Liver (tissue), 9 donors: ENCODE data around the gene PALB2. TPM values are rescaled to one million over a fixed set of nuclear protein-coding genes. Genes with fewer than 3 reads are reported as not detected.

Experiments used
- DNase-seq: peaks from one replicate; pipeline ENCODE4 v3.0.0-alpha.2; 2017; ENCODE audit warnings: low spot score
- H3K27ac ChIP-seq, 2 donors: one replicate each; pipeline ENCODE4 v1.7.0; 2013; ENCODE audit warnings: inconsistent platforms in 2 of 2, low read length in 2 of 2, control low read depth in 1 of 2, low read depth in 1 of 2, mild to moderate bottlenecking in 1 of 2
- H3K27me3 ChIP-seq, 4 donors: one replicate each; pipeline versions ENCODE4 v1.6.1 to v1.7.0; 2013; ENCODE audit warnings: low read length in 3 of 4, inconsistent platforms in 1 of 4, mild to moderate bottlenecking in 1 of 4, moderate library complexity in 1 of 4; ENCODE audit not compliant: control insufficient read depth in 4 of 4, insufficient read depth in 4 of 4
- H3K36me3 ChIP-seq, 4 donors: one replicate each; pipeline versions ENCODE4 v1.6.1 to v1.7.0; 2013; ENCODE audit warnings: low read length in 3 of 4, mild to moderate bottlenecking in 3 of 4, low read depth in 1 of 4, moderate library complexity in 1 of 4; ENCODE audit not compliant: control insufficient read depth in 4 of 4, insufficient read depth in 3 of 4
- H3K4me1 ChIP-seq, 4 donors: one replicate each; pipeline versions ENCODE4 v1.6.1 to v1.7.0; 2013; ENCODE audit warnings: low read length in 3 of 4, mild to moderate bottlenecking in 3 of 4, moderate library complexity in 1 of 4; ENCODE audit not compliant: control insufficient read depth in 4 of 4, insufficient read depth in 4 of 4
- H3K4me3 ChIP-seq, 3 donors: one replicate each; pipeline versions ENCODE4 v1.6.1 to v1.7.0; 2013; ENCODE audit warnings: low read length in 3 of 3, control low read depth in 1 of 3, low read depth in 1 of 3, mild to moderate bottlenecking in 1 of 3
- H3K9ac ChIP-seq, 2 donors: one replicate each; pipeline ENCODE4 v1.7.0; 2013; ENCODE audit warnings: low read length in 2 of 2, mild to moderate bottlenecking in 2 of 2, moderate library complexity in 2 of 2, control low read depth in 1 of 2, low read depth in 1 of 2
- H3K9me3 ChIP-seq, 4 donors: one replicate each; pipeline versions ENCODE4 v1.6.1 to v1.7.0; 2013; ENCODE audit warnings: low read length in 3 of 4; ENCODE audit not compliant: control insufficient read depth in 4 of 4
- EGR1 ChIP-seq, 2 donors: IDR thresholded peaks; 2 replicates each; pipeline ENCODE4 v1.6.1; 2016 to 2018; ENCODE audit warnings: antibody characterized with exemption in 2 of 2, low read depth in 2 of 2
- FOXA1 ChIP-seq: IDR thresholded peaks from 2 replicates; pipeline ENCODE4 v1.6.1; 2016; ENCODE audit warnings: antibody characterized with exemption
- GABPA ChIP-seq, 2 donors: IDR thresholded peaks in 1 of 2; conservative IDR thresholded peaks in 1 of 2; 2 replicates each; pipeline ENCODE4 v1.6.1; 2016; ENCODE audit warnings: antibody characterized with exemption in 2 of 2, mild to moderate bottlenecking in 1 of 2, moderate library complexity in 1 of 2
- HNF4A ChIP-seq, 2 donors: conservative IDR thresholded peaks; 2 replicates each; pipeline ENCODE4 v1.6.1; 2016; ENCODE audit warnings: antibody characterized with exemption in 2 of 2, mild to moderate bottlenecking in 2 of 2
- HNF4G ChIP-seq: IDR thresholded peaks from 2 replicates; pipeline ENCODE4 v1.6.1; 2016; ENCODE audit warnings: antibody characterized with exemption
- MAX ChIP-seq: IDR thresholded peaks from 2 replicates; pipeline ENCODE4 v1.6.1; 2016; ENCODE audit warnings: antibody characterized with exemption
- NR2F2 ChIP-seq: IDR thresholded peaks from 2 replicates; pipeline ENCODE4 v1.6.1; 2016; ENCODE audit warnings: antibody characterized with exemption
- RAD21 ChIP-seq, 2 donors: IDR thresholded peaks; 2 replicates each; pipeline ENCODE4 v1.6.1; 2016; ENCODE audit warnings: antibody characterized with exemption in 2 of 2, mild to moderate bottlenecking in 2 of 2
- REST ChIP-seq: IDR thresholded peaks from 2 replicates; pipeline ENCODE4 v1.6.1; 2016; ENCODE audit warnings: antibody characterized with exemption, mild to moderate bottlenecking
- RXRA ChIP-seq, 2 donors: IDR thresholded peaks; 2 replicates each; pipeline ENCODE4 v1.6.1; 2017 to 2018; ENCODE audit warnings: antibody characterized with exemption in 2 of 2, mild to moderate bottlenecking in 1 of 2
- SP1 ChIP-seq: IDR thresholded peaks from 2 replicates; pipeline ENCODE4 v1.6.1; 2018; ENCODE audit warnings: antibody characterized with exemption, mild to moderate bottlenecking
- TAF1 ChIP-seq: conservative IDR thresholded peaks from 2 replicates; pipeline ENCODE4 v1.6.1; 2016; ENCODE audit warnings: antibody characterized with exemption, mild to moderate bottlenecking
- YY1 ChIP-seq: IDR thresholded peaks from 2 replicates; pipeline ENCODE4 v1.6.1; 2016; ENCODE audit warnings: antibody characterized with exemption, mild to moderate bottlenecking
- WGBS: extraction: QIAGEN DNeasy Blood & Tissue Kit; methylation state at CpG from one replicate; pipeline ENCODE4 v1.1.7; 2013; 5-methylcytosine and 5-hydroxymethylcytosine counted together
- polyA plus RNA-seq, 2 donors: library from polyadenylated mRNA; stranded (reverse) in 1 of 2; unstranded in 1 of 2; fragments of 200-250 nt in 1 of 2; fragments of >200 nt in 1 of 2; fragmentation: Nextera tagmentation in 1 of 2; extraction: Ambion mirVana in 1 of 2; gene quantifications; one replicate each; pipeline versions ENCODE4 v1.2.1 to v1.2.3, GENCODE V29; 2013 to 2015
- total RNA-seq, 2 donors: library from RNA; depleted of rRNA; stranded (reverse); fragments of >200 nt; gene quantifications; one replicate each; pipeline ENCODE4 v1.2.3, GENCODE V29; 2014
- TF ChIP-seq, protein P1 (sequence below): IDR thresholded peaks from 2 replicates; pipeline ENCODE4 v1.6.1; 2016; ENCODE audit warnings: antibody characterized with exemption
- donor health status: healthy.
- donor health status: healthy.
- donor health status: healthy.
- donor health status: healthy.
- donor health status: healthy.

The PALB2 gene
- total and polyA plus RNA-seq, 4 donors, result 4.1 to 7.6 (median 4.7) TPM

GRCh38 chr16:23629516-23629915 is 11.6 kb downstream of the PALB2 start:
- H3K4me3 ChIP-seq, result no peak overlapping the region
- no peaks in the 10 kb centered on the region for H3K4me1 ChIP-seq
- no peak overlapping the region for H3K9ac ChIP-seq
- no peak for TF ChIP-seq GABPA (IDR thresholded peaks at IDR 0.05 in 1 of 2, conservative IDR thresholded peaks at IDR 0.05 in 1 of 2)
- no peak for TF ChIP-seq REST
- TF ChIP-seq RXRA (IDR thresholded peaks at IDR 0.05), result no peak
- no peak for TF ChIP-seq HNF4A (conservative IDR thresholded peaks at IDR 0.05)
- TF ChIP-seq EGR1 (IDR thresholded peaks at IDR 0.05; ENCODE audit: low read depth in 2 of 2), result no peak
- no peak for TF ChIP-seq RAD21 (IDR thresholded peaks at IDR 0.05)
- TF ChIP-seq HNF4G, result no peak
- DNase-seq, result no peak
- 95% methylated on average over 8 of the region's 8 CpGs for WGBS
- peaks cover 8 to 42% (median 19%) of the 10 kb centered on the region in 4 donors for H3K36me3 ChIP-seq
- no peaks in the 10 kb centered on the region for H3K9me3 ChIP-seq
- H3K27me3 ChIP-seq, result no peaks in the 10 kb centered on the region
- H3K27ac ChIP-seq, result no peak overlapping the region

DNA sequence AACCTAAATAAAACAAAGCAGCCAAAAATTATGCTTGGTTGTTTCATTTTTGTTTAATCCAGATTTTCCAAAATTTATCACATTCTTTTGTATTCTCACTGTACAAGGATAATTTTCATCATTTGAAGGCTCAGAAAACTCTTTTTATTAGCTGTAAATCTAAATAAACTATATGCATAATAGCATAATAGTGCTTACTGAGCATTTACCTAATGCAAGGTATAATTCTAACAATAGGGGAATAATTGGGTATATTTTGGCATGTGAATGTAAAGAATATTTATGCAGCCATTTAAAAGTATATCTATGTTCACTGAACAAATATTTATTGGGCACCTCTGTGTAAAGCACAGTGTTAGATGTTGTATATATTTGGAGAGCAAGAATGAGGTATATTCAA is 17.0 kb downstream of the PALB2 start:
- TF ChIP-seq EGR1 (IDR thresholded peaks at IDR 0.05; ENCODE audit: low read depth in 2 of 2) (no peak), NR2F2 (no peak), FOXA1 (no peak), GABPA (IDR thresholded peaks at IDR 0.05 in 1 of 2, conservative IDR thresholded peaks at IDR 0.05 in 1 of 2) (no peak), TAF1 (no peak), RAD21 (IDR thresholded peaks at IDR 0.05) (no peak), REST (no peak), MAX (no peak), HNF4A (conservative IDR thresholded peaks at IDR 0.05) (no peak), SP1 (no peak), YY1 (no peak)
- TF ChIP-seq, protein P1, sequence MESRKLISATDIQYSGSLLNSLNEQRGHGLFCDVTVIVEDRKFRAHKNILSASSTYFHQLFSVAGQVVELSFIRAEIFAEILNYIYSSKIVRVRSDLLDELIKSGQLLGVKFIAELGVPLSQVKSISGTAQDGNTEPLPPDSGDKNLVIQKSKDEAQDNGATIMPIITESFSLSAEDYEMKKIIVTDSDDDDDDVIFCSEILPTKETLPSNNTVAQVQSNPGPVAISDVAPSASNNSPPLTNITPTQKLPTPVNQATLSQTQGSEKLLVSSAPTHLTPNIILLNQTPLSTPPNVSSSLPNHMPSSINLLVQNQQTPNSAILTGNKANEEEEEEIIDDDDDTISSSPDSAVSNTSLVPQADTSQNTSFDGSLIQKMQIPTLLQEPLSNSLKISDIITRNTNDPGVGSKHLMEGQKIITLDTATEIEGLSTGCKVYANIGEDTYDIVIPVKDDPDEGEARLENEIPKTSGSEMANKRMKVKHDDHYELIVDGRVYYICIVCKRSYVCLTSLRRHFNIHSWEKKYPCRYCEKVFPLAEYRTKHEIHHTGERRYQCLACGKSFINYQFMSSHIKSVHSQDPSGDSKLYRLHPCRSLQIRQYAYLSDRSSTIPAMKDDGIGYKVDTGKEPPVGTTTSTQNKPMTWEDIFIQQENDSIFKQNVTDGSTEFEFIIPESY, result no peak
- H3K36me3 ChIP-seq, result peaks cover 20 to 57% (median 42%) of the 10 kb centered on the region in 4 donors
- DNase-seq, result no peak

More for the DNA sequence above, 17.0 kb downstream of the PALB2 start:
- no peaks in the 10 kb centered on the region for H3K27me3 ChIP-seq
- no peaks in the 10 kb centered on the region for H3K9me3 ChIP-seq
- no peak overlapping the region for H3K4me3 ChIP-seq
- H3K27ac ChIP-seq, result no peak overlapping the region
- H3K9ac ChIP-seq, result no peak overlapping the region
- no peaks in the 10 kb centered on the region for H3K4me1 ChIP-seq
